Stimulated activated CD4-positive, alpha-beta T cell treated with anti-CD3 and anti-CD28 coated beads, Interleukin-4, amount 100 ng/mL, for 1 hour (primary cell): ENCODE measurements around the gene C6orf15.
"Not testable (repeated sequence)": the region's sequence is repeated elsewhere in the genome, so short reads cannot be mapped to it uniquely, and the experiment has no call there.

Experiments used
- DNase-seq: peaks from one replicate; pipeline ENCODE4 v3.0.0-alpha.2; 2020

C6orf15 gene

GRCh38 chr6:31098449-31098938, 13.9 kb downstream of the C6orf15 start:
- no peak for DNase-seq

- no peak for DNase-seq
Observed at GRCh38 chr6:31096656-31097055, 15.7 kb downstream of the C6orf15 start.

GRCh38 chr6:31096215-31096614, 16.2 kb downstream of the C6orf15 start:
- DNase-seq, result no peak

GRCh38 chr6:31094389-31094881, 17.9 kb downstream of the C6orf15 start:
- peak; percentile 18 for DNase-seq

- no peak for DNase-seq
Observed at GRCh38 chr6:31092769-31093505, 19.4 kb downstream of the C6orf15 start.

- DNase-seq, result no peak
Observed at GRCh38 chr6:31092238-31092637, 20.1 kb downstream of the C6orf15 start.

- no peak for DNase-seq
Observed at GRCh38 chr6:31091680-31092079, 20.7 kb downstream of the C6orf15 start.

- DNase-seq, result no peak
Observed at GRCh38 chr6:31090973-31091364, 21.4 kb downstream of the C6orf15 start.

- DNase-seq, result no peak
Observed at GRCh38 chr6:31090275-31090972, 22.0 kb downstream of the C6orf15 start.

- peak; percentile 90 for DNase-seq
Observed at GRCh38 chr6:31087494-31088089, 24.8 kb downstream of the C6orf15 start.

GRCh38 chr6:31086788-31087440, 25.5 kb downstream of the C6orf15 start:
- DNase-seq, result no peak

- peak; percentile 45 for DNase-seq
Observed at GRCh38 chr6:31083742-31084354, 28.5 kb downstream of the C6orf15 start.

- DNase-seq, result no peak
Observed at GRCh38 chr6:31081872-31082271, 30.5 kb downstream of the C6orf15 start.

- DNase-seq, result peak; percentile 66
Observed at GRCh38 chr6:31079656-31080261, 32.6 kb downstream of the C6orf15 start.

- no peak for DNase-seq
Observed at GRCh38 chr6:31076611-31077010, 35.8 kb downstream of the C6orf15 start.

- no peak for DNase-seq
Observed at GRCh38 chr6:31075528-31075927, 36.8 kb downstream of the C6orf15 start.

- no peak for DNase-seq
Observed at GRCh38 chr6:31074401-31074800, 38.0 kb downstream of the C6orf15 start.

- DNase-seq, result no peak
Observed at GRCh38 chr6:31070711-31071197, 41.6 kb downstream of the C6orf15 start.

- peak; percentile 66 for DNase-seq
Observed at GRCh38 chr6:31068669-31069340, 43.6 kb downstream of the C6orf15 start.

- not testable (repeated sequence) for DNase-seq
Observed at GRCh38 chr6:31067891-31068668, 44.3 kb downstream of the C6orf15 start.

- not testable (repeated sequence) for DNase-seq
Observed at GRCh38 chr6:31067028-31067427, 45.3 kb downstream of the C6orf15 start.
